Mesothelial cell of epicardium (in vitro differentiated cells): ENCODE results near the gene NAV3. TPM values are rescaled to one million over a fixed set of nuclear protein-coding genes. Genes with fewer than 3 reads are reported as not detected.

Experiments
- DNase-seq, 2 experiments: peaks; one replicate each; pipeline ENCODE4 v3.0.0; 2021; ENCODE audit warnings: low spot score in 2 of 2; ENCODE audit not compliant: unreplicated experiment in 2 of 2
- H3K27ac Mint-ChIP-seq: 2 replicates; pipeline ENCODE4 v1.8.0; 2021; ENCODE audit warnings: mixed read lengths
- H3K27me3 Mint-ChIP-seq: 2 replicates; pipeline ENCODE4 v1.8.0; 2021; ENCODE audit warnings: low read depth, mixed read lengths
- H3K36me3 Mint-ChIP-seq: 2 replicates; pipeline ENCODE4 v1.8.0; 2021; ENCODE audit warnings: mixed read lengths
- H3K4me1 Mint-ChIP-seq: 2 replicates; pipeline ENCODE4 v1.8.0; 2021; ENCODE audit warnings: mixed read lengths
- H3K4me3 Mint-ChIP-seq: 2 replicates; pipeline ENCODE4 v1.8.0; 2021; ENCODE audit warnings: mild to moderate bottlenecking, moderate library complexity, mixed read lengths
- H3K9me3 Mint-ChIP-seq: 2 replicates; pipeline ENCODE4 v1.8.0; 2021; ENCODE audit warnings: mixed read lengths
- CTCF ChIP-seq: fragments of 200-600 bp; sonication (generic); IDR thresholded peaks from one replicate; pipeline ENCODE4 v1.5.0; 2021; ENCODE audit warnings: antibody characterized with exemption; ENCODE audit not compliant: unreplicated experiment
- total RNA-seq: library from RNA; stranded (reverse); gene quantifications from 3 replicates; pipeline ENCODE4 v1.2.1, GENCODE V29; 2021

Gene NAV3
- total RNA-seq, 1 donor from 2014 or later: 28.7 TPM

- no peak overlapping the region for H3K4me3 Mint-ChIP-seq
- TF ChIP-seq CTCF: no peak
- DNase-seq: no peak
- peaks cover 6% of the 10 kb centered on the region for H3K4me1 Mint-ChIP-seq
- no peaks in the 10 kb centered on the region for H3K36me3 Mint-ChIP-seq
- H3K27me3 Mint-ChIP-seq: peaks cover 12% of the 10 kb centered on the region
- no peak overlapping the region for H3K27ac Mint-ChIP-seq
- no peaks in the 10 kb centered on the region for H3K9me3 Mint-ChIP-seq
Observed at GRCh38 chr12:77813558-77813957, 17.1 kb upstream of the NAV3 start.

- Mint-ChIP-seq H3K27me3 (peaks cover 12% of the 10 kb centered on the region), H3K4me1 (peaks cover 6% of the 10 kb centered on the region), H3K27ac (no peak overlapping the region), H3K9me3 (no peaks in the 10 kb centered on the region), H3K36me3 (no peaks in the 10 kb centered on the region), H3K4me3 (no peak overlapping the region)
- no peak for DNase-seq
- no peak for TF ChIP-seq CTCF
Observed at GRCh38 chr12:77814386-77814785, 16.3 kb upstream of the NAV3 start.

- Mint-ChIP-seq H3K27me3 (peaks cover 23% of the 10 kb centered on the region), H3K4me3 (no peak overlapping the region), H3K27ac (no peak overlapping the region), H3K4me1 (peaks cover 9% of the 10 kb centered on the region), H3K36me3 (no peaks in the 10 kb centered on the region), H3K9me3 (no peaks in the 10 kb centered on the region)
- no peak for DNase-seq
- no peak for TF ChIP-seq CTCF
Observed at GRCh38 chr12:77816196-77816595, 14.5 kb upstream of the NAV3 start.

GRCh38 chr12:77817276-77817675, 13.4 kb upstream of the NAV3 start:
- Mint-ChIP-seq H3K4me3 (no peak overlapping the region), H3K9me3 (no peaks in the 10 kb centered on the region), H3K27ac (no peak overlapping the region), H3K36me3 (no peaks in the 10 kb centered on the region), H3K4me1 (peaks cover 11% of the 10 kb centered on the region), H3K27me3 (peaks cover 23% of the 10 kb centered on the region)
- TF ChIP-seq CTCF: no peak
- no peak for DNase-seq

- Mint-ChIP-seq H3K4me1 (peaks cover 18% of the 10 kb centered on the region), H3K4me3 (no peak overlapping the region), H3K9me3 (no peaks in the 10 kb centered on the region), H3K27me3 (peaks cover 28% of the 10 kb centered on the region), H3K27ac (no peak overlapping the region), H3K36me3 (no peaks in the 10 kb centered on the region)
- no peak for TF ChIP-seq CTCF
- DNase-seq: no peak
Observed at GRCh38 chr12:77818351-77818750, 12.3 kb upstream of the NAV3 start.

- no peak for TF ChIP-seq CTCF
- DNase-seq: no peak
- no peak overlapping the region for H3K4me3 Mint-ChIP-seq
- peaks cover 5% of the 10 kb centered on the region for H3K9me3 Mint-ChIP-seq
- H3K4me1 Mint-ChIP-seq: peaks cover 16% of the 10 kb centered on the region
- peaks cover 3% of the 10 kb centered on the region for H3K36me3 Mint-ChIP-seq
- no peak overlapping the region for H3K27ac Mint-ChIP-seq
- peaks cover 25% of the 10 kb centered on the region for H3K27me3 Mint-ChIP-seq
Observed at GRCh38 chr12:77821699-77822203, 8.9 kb upstream of the NAV3 start.
